ENCODE results near the gene GNAS.

GNAS gene

GRCh38 chr20:58877050-58877975, 24.8 kb downstream of the GNAS start:
- 0 out of 2 replicates have a peak, but pooled peaks cover 6% of the 10 kb centered on the region for H3K27me3 ChIP-seq (ENCODE audit: low read depth, low read length)
- H2AFZ ChIP-seq (ENCODE audit: low read depth, low read length), result no peak overlapping the region
- H3K4me1 ChIP-seq (ENCODE audit: low read length), result peaks cover 6% of the 10 kb centered on the region
- no peaks in the 10 kb centered on the region for H3K9me3 ChIP-seq (ENCODE audit: insufficient read depth, low read length)
- H3K79me2 ChIP-seq (ENCODE audit: low read length), result no peaks in the 10 kb centered on the region
- no peak overlapping the region for H3K4me3 ChIP-seq (ENCODE audit: low read length)
- H4K20me1 ChIP-seq (ENCODE audit: insufficient read depth, low read length), result no peaks in the 10 kb centered on the region
- H3K27ac ChIP-seq (ENCODE audit: low read length), result no peak overlapping the region
- TF ChIP-seq EZH2phosphoT487 (IDR thresholded peaks at IDR 0.05; ENCODE audit: low read depth) (no peak), CTCF (IDR thresholded peaks at IDR 0.05; ENCODE audit: low read depth, low read length) (no peak)
- no peak overlapping the region for H3K9ac ChIP-seq (ENCODE audit: low read length)
- no peaks in the 10 kb centered on the region for H3K36me3 ChIP-seq (replicated peaks; ENCODE audit: low read depth, low read length)
- no peak overlapping the region for H3K4me2 ChIP-seq (ENCODE audit: low read length)

GRCh38 chr20:58877976-58878360, 25.5 kb downstream of the GNAS start:
- H3K4me2 ChIP-seq (ENCODE audit: low read length), result no peak overlapping the region
- H3K4me3 ChIP-seq (ENCODE audit: low read length), result no peak overlapping the region
- TF ChIP-seq CTCF (IDR thresholded peaks at IDR 0.05; ENCODE audit: low read depth, low read length) (no peak), EZH2phosphoT487 (IDR thresholded peaks at IDR 0.05; ENCODE audit: low read depth) (no peak)
- no peaks in the 10 kb centered on the region for H4K20me1 ChIP-seq (ENCODE audit: insufficient read depth, low read length)
- no peak overlapping the region for H3K27ac ChIP-seq (ENCODE audit: low read length)
- 0 out of 2 replicates have a peak, but pooled peaks cover 6% of the 10 kb centered on the region for H3K27me3 ChIP-seq (ENCODE audit: low read depth, low read length)
- no peak overlapping the region for H3K9ac ChIP-seq (ENCODE audit: low read length)
- no peaks in the 10 kb centered on the region for H3K36me3 ChIP-seq (replicated peaks; ENCODE audit: low read depth, low read length)
- no peaks in the 10 kb centered on the region for H3K79me2 ChIP-seq (ENCODE audit: low read length)
- no peaks in the 10 kb centered on the region for H3K9me3 ChIP-seq (ENCODE audit: insufficient read depth, low read length)
- H3K4me1 ChIP-seq (ENCODE audit: low read length), result peaks cover under 1% of the 10 kb centered on the region; the same call in 1 of the 2 replicates
- no peak overlapping the region for H2AFZ ChIP-seq (ENCODE audit: low read depth, low read length)

GRCh38 chr20:58878399-58878798, 25.9 kb downstream of the GNAS start:
- no peak overlapping the region for H3K4me2 ChIP-seq (ENCODE audit: low read length)
- no peaks in the 10 kb centered on the region for H3K9me3 ChIP-seq (ENCODE audit: insufficient read depth, low read length)
- H3K9ac ChIP-seq (ENCODE audit: low read length), result no peak overlapping the region
- 0 out of 2 replicates have a peak, but pooled peaks cover 8% of the 10 kb centered on the region for H3K27me3 ChIP-seq (ENCODE audit: low read depth, low read length)
- no peak overlapping the region for H3K27ac ChIP-seq (ENCODE audit: low read length)
- no peaks in the 10 kb centered on the region for H3K4me1 ChIP-seq (ENCODE audit: low read length)
- H3K36me3 ChIP-seq (replicated peaks; ENCODE audit: low read depth, low read length), result no peaks in the 10 kb centered on the region
- TF ChIP-seq CTCF (IDR thresholded peaks at IDR 0.05; ENCODE audit: low read depth, low read length), result no peak
- TF ChIP-seq EZH2phosphoT487 (IDR thresholded peaks at IDR 0.05; ENCODE audit: low read depth), result no peak
- H2AFZ ChIP-seq (ENCODE audit: low read depth, low read length), result no peak overlapping the region
- H3K79me2 ChIP-seq (ENCODE audit: low read length), result no peaks in the 10 kb centered on the region
- H3K4me3 ChIP-seq (ENCODE audit: low read length), result no peak overlapping the region
- H4K20me1 ChIP-seq (ENCODE audit: insufficient read depth, low read length), result no peaks in the 10 kb centered on the region

GRCh38 chr20:58880441-58880840, 27.9 kb downstream of the GNAS start:
- Histone ChIP-seq H4K20me1 (ENCODE audit: insufficient read depth, low read length) (no peaks in the 10 kb centered on the region), H3K27me3 (ENCODE audit: low read depth, low read length) (0 out of 2 replicates have a peak, but pooled peaks cover 12% of the 10 kb centered on the region), H3K9ac (ENCODE audit: low read length) (no peak overlapping the region), H3K36me3 (replicated peaks; ENCODE audit: low read depth, low read length) (no peaks in the 10 kb centered on the region), H2AFZ (ENCODE audit: low read depth, low read length) (no peak overlapping the region), H3K4me1 (ENCODE audit: low read length) (no peaks in the 10 kb centered on the region), H3K9me3 (ENCODE audit: insufficient read depth, low read length) (no peaks in the 10 kb centered on the region), H3K79me2 (ENCODE audit: low read length) (no peaks in the 10 kb centered on the region), H3K4me2 (ENCODE audit: low read length) (no peak overlapping the region), H3K27ac (ENCODE audit: low read length) (no peak overlapping the region), H3K4me3 (ENCODE audit: low read length) (no peak overlapping the region)
- TF ChIP-seq CTCF (IDR thresholded peaks at IDR 0.05; ENCODE audit: low read depth, low read length) (no peak), EZH2phosphoT487 (IDR thresholded peaks at IDR 0.05; ENCODE audit: low read depth) (no peak)
